Rectal smooth muscle tissue (tissue), 1 donor: Measurements from ENCODE around the gene ZNF557.
"Not testable (repeated sequence)": the region's sequence is repeated elsewhere in the genome, so short reads cannot be mapped to it uniquely, and the experiment has no call there.

Source experiments
- H3K27ac ChIP-seq: one replicate; pipeline ENCODE4 v1.7.0; 2013; ENCODE audit warnings: low read depth, low read length, inconsistent platforms
- H3K27me3 ChIP-seq: one replicate; pipeline ENCODE4 v1.7.0; 2013; ENCODE audit warnings: low read length; ENCODE audit not compliant: control insufficient read depth, insufficient read depth
- H3K36me3 ChIP-seq: one replicate; pipeline ENCODE4 v1.7.0; 2013; ENCODE audit warnings: low read length; ENCODE audit not compliant: control insufficient read depth, insufficient read depth
- H3K4me1 ChIP-seq: one replicate; pipeline ENCODE4 v1.7.0; 2013; ENCODE audit warnings: low read length; ENCODE audit not compliant: control insufficient read depth, insufficient read depth
- H3K4me3 ChIP-seq: one replicate; pipeline ENCODE4 v1.7.0; 2013; ENCODE audit warnings: low read length
- H3K9ac ChIP-seq: one replicate; pipeline ENCODE4 v1.7.0; 2013; ENCODE audit warnings: low read length

ZNF557 gene

DNA sequence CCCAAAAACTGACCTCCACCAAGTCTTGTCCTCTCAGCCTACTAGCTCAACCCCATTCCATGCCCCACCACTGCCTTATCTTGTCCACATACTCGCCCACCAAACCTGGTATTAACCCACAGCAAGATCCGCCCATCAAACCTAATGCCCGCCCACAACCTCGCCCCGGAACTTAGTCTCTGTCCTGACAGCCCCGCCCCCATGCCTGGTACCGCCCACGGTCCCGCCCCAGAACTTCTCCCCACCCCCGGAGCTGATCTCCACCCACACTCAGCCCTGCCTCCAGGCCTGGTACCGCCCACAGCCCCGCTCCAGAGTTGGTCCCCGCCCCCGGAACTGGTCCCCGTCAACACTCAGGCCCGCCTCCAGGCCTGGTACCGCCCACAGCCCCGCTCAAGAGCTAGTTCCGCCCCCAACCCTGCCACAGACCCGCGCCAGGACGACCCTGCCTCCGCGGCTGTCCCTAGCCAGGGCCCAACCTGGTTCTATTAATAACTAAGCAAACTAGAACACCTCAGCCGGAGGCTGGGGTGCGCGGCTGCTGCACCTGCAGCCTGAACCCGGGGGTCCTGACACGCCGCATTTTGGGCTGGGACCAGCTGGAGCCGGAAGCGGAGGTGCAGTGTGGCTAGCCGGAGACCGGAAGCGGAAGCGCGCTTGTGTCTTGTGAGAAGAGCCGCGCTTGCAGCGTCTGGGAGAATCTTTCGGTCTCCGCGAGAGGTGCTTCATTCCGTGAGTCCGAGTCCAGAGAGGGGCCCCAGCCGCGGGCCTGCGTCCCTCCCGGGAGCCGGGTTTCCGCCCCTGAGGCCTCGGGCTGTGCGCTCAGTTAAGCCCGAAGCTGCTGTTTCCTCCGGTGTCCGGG is at the start of gene ZNF557:
Gene ZNF557, plus strand, starts transcription at position 662 of the 862 bp plus-strand sequence. CDS start 5,372 bp downstream, outside the sequence.
- Histone ChIP-seq H3K36me3 (peaks cover 11% of the 10 kb centered on the region), H3K4me3 (peak within 1 kb of the TSS; percentile 87), H3K27me3 (no peaks in the 10 kb centered on the region), H3K9ac (peak within 1 kb of the TSS; percentile 83), H3K27ac (peak within 1 kb of the TSS; percentile 79), H3K4me1 (peaks cover 5% of the 10 kb centered on the region)

DNA sequence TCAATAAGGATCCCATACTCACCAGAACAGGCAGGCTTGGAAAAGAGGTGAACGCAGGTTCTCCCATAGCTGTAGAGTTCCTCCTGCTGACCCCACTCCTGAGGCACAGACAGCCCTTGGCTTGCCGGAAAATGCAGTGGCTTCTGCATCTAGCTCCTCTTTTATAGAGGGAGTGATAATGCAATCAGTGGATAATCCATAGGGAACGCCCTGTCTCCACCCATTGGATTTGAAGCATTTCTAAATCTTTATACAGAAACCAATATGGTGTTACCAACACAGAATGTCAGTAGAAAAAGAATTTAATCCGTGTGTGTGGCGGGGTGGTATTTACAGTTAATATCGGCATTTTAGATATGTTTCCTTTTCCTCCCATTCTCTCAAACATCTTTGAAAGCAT is 48.2 kb upstream of the ZNF557 start, which contains the start of gene MBD3L2B:
Gene MBD3L2B, minus strand, starts transcription at position 101 of the 400 bp plus-strand sequence. Its CDS starts 34 bp downstream, at position 67.
- not testable (repeated sequence) for H3K9ac ChIP-seq, H3K36me3 ChIP-seq, H3K4me3 ChIP-seq, H3K27ac ChIP-seq, H3K4me1 ChIP-seq, H3K27me3 ChIP-seq

- not testable (repeated sequence) for H3K27me3 ChIP-seq, H3K4me3 ChIP-seq, H3K36me3 ChIP-seq, H3K9ac ChIP-seq, H3K4me1 ChIP-seq, H3K27ac ChIP-seq
Measured at GRCh38 chr19:7028790-7029189, 40.7 kb upstream of the ZNF557 start.

DNA sequence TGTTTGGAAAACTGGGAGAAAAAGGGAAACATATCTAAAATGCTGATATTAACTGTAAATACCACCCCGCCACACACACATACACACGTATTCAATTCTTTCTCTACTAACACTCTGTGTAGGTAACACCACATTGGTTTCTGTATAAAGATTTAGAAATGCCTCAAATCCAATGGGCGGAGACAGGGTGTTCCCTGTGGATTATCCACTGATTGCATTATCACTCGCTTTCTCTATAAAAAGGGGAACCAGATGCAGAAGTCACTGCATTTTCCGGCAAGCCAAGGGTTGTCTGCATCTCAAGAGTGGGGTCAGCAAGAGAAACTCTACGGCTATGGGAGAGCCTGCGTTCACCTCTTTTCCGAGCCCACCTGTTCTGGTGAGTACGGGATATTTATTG is 39.2 kb upstream of the ZNF557 start, which contains the start of gene MBD3L5:
Gene MBD3L5, plus strand, starts transcription at position 301 of the 400 bp plus-strand sequence. Its CDS starts 34 bp downstream, at position 335.
- not testable (repeated sequence) for H3K4me1 ChIP-seq, H3K36me3 ChIP-seq, H3K4me3 ChIP-seq, H3K27me3 ChIP-seq, H3K27ac ChIP-seq, H3K9ac ChIP-seq

DNA sequence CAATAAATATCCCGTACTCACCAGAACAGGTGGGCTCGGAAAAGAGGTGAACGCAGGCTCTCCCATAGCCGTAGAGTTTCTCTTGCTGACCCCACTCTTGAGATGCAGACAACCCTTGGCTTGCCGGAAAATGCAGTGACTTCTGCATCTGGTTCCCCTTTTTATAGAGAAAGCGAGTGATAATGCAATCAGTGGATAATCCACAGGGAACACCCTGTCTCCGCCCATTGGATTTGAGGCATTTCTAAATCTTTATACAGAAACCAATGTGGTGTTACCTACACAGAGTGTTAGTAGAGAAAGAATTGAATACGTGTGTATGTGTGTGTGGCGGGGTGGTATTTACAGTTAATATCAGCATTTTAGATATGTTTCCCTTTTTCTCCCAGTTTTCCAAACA is 29.4 kb upstream of the ZNF557 start, which contains the start of gene MBD3L4:
Gene MBD3L4, minus strand, starts transcription at position 101 of the 400 bp plus-strand sequence. Its CDS starts 35 bp downstream, at position 66.
- not testable (repeated sequence) for H3K27me3 ChIP-seq, H3K4me1 ChIP-seq, H3K27ac ChIP-seq, H3K9ac ChIP-seq, H3K36me3 ChIP-seq, H3K4me3 ChIP-seq

DNA sequence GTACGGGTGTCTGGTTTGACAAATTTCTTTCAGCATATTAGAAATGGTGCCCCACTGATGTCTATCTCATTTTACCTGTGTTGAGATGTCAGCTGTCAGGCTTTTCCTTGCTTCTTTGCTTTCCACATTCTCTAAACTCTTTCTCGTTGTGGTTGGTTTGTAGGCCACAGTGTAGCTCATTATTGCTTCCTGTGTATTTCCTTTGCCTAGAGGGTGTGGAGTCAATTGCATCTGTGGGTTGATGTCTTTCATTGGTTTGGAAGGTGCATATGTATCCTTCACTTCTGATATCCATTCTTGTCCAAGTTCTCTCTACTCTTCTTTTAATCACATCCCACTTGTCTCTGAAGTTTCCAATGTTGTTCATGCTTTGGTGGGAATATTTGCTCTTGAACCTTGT is 27.9 kb upstream of the ZNF557 start:
- H3K36me3 ChIP-seq, H3K4me1 ChIP-seq, H3K27ac ChIP-seq, H3K9ac ChIP-seq, H3K4me3 ChIP-seq, H3K27me3 ChIP-seq: not testable (repeated sequence)

GRCh38 chr19:7049021-7049420 is 20.5 kb upstream of the ZNF557 start, which contains the start of gene MBD3L2:
MBD3L2 (plus strand) TSS chr19:7049321; CDS start chr19:7049374, 53 bp downstream.
- not testable (repeated sequence) for H3K36me3 ChIP-seq, H3K4me1 ChIP-seq, H3K27me3 ChIP-seq, H3K4me3 ChIP-seq, H3K27ac ChIP-seq, H3K9ac ChIP-seq

- H3K4me1 ChIP-seq, H3K9ac ChIP-seq, H3K27me3 ChIP-seq, H3K27ac ChIP-seq, H3K4me3 ChIP-seq, H3K36me3 ChIP-seq: not testable (repeated sequence)
Measured at GRCh38 chr19:7051421-7051820, 18.1 kb upstream of the ZNF557 start.

DNA sequence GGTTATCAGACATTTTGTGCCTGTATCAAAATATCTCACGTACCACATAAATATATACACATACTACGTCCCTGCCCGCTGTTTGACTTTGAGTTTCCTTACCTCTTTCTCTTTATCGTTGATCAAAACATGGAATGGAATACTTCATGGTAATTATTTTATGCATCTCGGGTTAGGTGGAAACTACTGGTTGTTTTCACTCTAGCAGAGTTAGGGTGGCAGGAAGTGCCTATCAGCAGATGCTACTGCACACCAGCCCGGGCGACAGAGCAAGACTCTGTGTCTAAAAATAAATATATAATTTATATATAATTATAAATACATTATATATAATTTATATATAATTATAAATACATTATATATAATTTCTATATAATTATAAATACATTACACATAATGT is 16.6 kb upstream of the ZNF557 start:
- H3K27ac ChIP-seq, H3K4me3 ChIP-seq, H3K9ac ChIP-seq, H3K27me3 ChIP-seq, H3K4me1 ChIP-seq, H3K36me3 ChIP-seq: not testable (repeated sequence)

DNA sequence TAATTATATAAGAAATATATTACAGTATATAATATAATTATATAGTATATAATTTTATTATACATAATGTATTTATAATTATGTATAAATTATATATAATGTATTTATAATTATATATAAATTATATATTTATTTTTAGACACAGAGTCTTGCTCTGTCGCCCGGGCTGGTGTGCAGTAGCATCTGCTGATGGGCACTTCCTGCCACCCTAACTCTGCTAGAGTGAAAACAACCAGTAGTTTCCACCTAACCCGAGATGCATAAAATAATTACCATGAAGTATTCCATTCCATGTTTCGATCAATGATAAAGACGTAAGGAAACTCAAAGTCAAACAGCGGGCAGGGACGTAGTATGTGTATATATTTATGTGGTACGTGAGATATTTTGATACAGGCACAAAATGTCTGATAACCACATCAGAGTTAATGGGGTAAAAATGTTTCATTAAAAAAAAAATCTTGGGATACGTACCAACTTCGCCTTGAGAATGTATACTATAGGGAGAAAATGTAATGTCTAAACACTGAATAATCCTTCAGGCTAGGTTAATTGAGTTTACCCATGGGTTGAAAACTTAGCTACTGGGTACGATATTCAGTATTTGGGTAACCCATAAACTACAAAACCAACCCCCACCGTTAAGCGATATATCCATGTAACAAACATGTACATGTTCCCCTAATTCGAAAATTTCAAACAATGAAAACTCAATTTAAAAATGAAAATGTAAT is 14.7 kb upstream of the ZNF557 start:
- H3K27ac ChIP-seq, H3K27me3 ChIP-seq, H3K4me3 ChIP-seq, H3K4me1 ChIP-seq, H3K9ac ChIP-seq, H3K36me3 ChIP-seq: not testable (repeated sequence)

GRCh38 chr19:7055679-7056078 is 13.8 kb upstream of the ZNF557 start:
- H3K36me3 ChIP-seq = not testable (repeated sequence)

DNA sequence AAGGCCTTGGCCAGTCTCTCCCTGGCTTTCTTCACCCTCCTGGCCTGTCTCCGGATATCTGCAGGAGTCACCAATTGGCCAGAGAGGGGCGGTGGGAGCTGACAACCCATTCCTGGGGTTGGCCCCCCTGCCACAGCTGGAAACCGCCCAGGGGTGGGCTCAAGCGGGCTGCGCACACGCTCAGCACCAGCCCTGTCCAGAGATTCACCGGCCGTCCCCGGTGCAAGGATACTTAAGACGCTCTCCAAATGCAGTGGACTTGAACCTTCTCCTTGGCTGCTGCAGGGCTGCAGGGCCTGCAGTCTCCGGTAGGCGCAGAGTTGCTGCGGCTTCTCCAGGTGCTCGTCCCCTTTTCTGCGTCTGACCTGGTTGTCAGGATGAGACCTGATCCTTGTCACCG is 13.1 kb upstream of the ZNF557 start:
- not testable (repeated sequence) for H3K4me3 ChIP-seq, H3K4me1 ChIP-seq, H3K27ac ChIP-seq, H3K36me3 ChIP-seq, H3K27me3 ChIP-seq, H3K9ac ChIP-seq

More at GRCh38 chr19:7055679-7056078, 13.8 kb upstream of the ZNF557 start:
- not testable (repeated sequence) for H3K9ac ChIP-seq, H3K27me3 ChIP-seq, H3K4me1 ChIP-seq, H3K27ac ChIP-seq, H3K4me3 ChIP-seq
